Lung microvascular endothelial cell (primary cell): ENCODE data around the gene TCF7L2. TPM values are rescaled to one million over a fixed set of nuclear protein-coding genes. Genes with fewer than 3 reads are reported as not detected.
"Not testable (repeated sequence)": the region's sequence is repeated elsewhere in the genome, so short reads cannot be mapped to it uniquely, and the experiment has no call there.

Experiments used
- DNase-seq, 2 donors: peaks; one replicate each; pipeline versions ENCODE4 v3.0.0 to v3.0.0-alpha.2; 2010; ENCODE audit warnings: low read depth in 2 of 2
- total RNA-seq: library from RNA; depleted of rRNA; stranded (reverse); fragments of >200 nt; gene quantifications from 2 replicates; pipeline ENCODE4 v1.2.1, GENCODE V29; 2014

Gene TCF7L2
- total RNA-seq, 1 donor from 2014 or later, result 1.8 TPM

GRCh38 chr10:113063043-113063967 lies 113.3 kb downstream of the TCF7L2 start:
- DNase-seq, result no peak

DNA sequence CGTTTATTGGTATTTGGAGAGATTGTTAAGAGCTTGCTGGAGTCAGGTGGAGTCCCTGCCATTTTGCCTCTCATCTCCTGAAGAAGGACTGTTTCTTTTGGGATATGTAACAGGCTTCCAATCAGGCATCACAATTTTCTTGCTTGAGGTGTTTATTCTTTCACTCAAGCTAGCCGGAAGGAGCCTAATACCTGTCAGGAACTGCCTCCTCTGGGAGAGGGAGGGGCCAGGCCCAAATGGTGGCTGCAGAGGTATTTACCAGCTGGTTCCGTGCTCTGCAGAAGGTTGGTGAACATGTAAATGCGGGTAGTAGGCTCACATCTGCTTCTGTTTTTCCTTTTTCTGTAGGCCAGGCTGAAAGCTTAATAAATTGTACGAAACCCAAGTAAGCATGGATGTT lies 114.0 kb downstream of the TCF7L2 start:
- no peak for DNase-seq

DNA sequence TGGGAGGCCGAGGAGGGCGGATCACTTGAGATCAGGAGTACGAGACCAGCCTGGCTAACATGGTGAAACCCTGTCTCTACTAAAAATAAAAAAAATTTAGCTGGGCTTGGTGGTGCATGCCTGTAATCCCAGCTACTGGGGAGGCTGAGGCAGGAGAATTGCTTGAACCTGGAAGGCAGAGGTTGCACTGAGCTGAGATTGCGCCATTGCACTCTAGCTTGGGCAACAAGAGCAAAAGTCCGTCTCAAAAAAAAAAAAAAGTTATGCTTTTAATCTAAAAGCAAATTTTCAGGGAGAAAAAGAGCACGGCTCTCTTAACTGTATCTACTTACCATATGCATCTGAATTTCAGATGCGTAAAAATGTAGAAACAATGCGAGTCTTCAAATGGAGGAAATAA lies 116.1 kb downstream of the TCF7L2 start:
- DNase-seq, result not testable (repeated sequence)

GRCh38 chr10:113066561-113067312 lies 116.7 kb downstream of the TCF7L2 start:
- DNase-seq, result no peak

GRCh38 chr10:113067501-113067900 lies 117.5 kb downstream of the TCF7L2 start:
- DNase-seq, result no peak

DNA sequence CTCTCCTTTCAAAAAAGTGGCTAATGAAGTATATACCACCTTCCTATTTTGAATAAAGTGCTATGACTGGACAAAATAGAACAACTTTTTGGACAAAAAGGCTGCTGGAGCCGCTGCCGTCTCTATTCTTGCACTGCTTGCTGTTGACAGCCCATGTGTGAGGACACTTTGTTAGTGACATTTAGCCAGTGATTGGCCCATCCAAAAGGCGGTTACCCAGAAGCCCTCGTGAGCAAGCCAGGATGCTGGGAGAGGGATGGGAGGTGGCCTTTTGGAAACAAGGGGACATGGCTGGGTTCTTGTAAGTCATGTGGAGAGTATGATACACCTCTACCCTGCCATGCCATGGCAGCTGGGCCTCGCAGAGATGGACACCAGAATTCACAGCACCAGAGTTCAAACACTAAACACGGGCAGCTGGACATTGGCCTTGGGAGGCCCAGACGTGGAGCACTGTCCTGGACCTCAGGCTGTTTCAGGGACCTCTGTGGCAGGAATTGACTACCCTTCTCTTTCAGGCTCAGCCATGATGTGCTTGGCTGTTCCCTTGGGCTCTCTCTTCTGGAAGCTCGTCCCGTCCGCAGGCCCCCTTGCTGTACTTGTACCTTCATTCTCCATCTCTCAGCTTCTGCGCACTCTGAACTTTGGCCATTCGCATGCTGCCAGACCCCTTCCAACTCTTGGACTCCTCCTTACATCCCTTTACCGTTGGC lies 118.3 kb downstream of the TCF7L2 start:
- no peak for DNase-seq

DNA sequence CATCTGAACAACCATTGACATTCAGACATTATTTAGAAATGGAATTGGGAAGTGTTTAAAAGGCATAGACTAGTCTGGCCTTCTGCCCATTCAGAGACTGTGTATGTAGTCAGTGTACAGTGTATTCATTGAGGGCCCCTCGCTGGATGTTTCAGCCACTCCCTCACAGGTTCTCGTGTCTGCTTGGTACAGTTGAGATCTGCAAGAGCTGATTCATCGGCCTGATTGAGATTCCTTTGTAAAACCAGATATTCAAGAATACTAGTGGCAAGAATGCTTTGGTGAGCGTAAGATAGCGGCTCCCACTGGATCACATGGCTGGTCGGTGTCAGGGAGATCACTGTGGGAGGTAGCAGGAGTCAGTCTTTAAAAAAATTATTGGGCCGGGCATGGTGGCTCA lies 119.5 kb downstream of the TCF7L2 start:
- DNase-seq, result no peak

GRCh38 chr10:113071446-113071845 lies 121.4 kb downstream of the TCF7L2 start:
- DNase-seq, result peak; percentile 72 to 93

DNA sequence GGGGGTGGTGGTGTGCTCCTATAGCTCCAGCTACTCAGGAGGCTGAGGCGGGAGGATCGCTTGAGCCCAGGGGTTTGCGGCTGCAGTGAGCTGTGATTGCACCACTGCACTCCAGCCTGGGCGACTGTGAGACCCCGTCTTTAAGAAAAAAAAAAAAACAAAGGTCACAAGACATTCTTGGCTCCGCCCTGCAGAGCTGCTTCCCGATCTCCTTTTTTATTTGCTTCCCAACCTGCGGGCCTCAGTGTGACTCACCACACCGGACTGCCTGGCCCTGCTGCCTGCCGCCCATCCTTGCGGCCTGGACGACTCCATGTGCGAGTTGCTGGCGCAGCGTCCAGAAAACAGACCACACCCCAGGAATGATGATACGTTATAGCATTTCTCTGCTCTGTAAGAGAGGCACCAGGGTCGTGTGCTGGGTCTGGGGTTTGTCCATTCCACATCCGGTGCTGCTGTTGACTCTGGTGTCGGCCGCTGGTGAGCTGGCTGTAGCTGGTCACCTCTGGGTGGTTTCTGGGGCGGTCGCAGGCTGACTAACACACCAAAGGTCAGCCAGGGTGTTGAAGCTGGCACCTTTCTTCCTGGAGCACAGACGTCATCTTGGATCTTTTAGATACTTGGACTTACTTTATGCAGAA lies 123.6 kb downstream of the TCF7L2 start:
- DNase-seq, result peak; percentile 80 to 95

DNA sequence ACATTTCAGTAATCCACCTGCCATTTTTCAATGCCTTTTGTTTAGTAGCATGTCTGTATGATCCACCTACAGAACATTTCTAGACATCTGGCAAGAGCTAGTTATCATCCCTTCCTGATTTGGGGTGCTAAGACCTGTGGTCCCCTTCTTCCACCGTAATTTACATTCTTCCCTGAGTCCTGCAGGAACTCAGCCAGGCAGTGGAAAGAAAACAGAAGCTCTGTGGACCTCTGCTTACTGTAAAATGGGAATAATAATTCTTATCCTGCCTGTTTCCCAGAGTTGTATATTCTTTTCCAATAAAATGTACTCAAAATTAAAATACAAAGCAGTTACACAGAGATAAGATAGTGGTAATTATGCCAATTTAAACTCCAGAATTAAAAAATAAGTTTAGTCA lies 126.9 kb downstream of the TCF7L2 start:
- no peak for DNase-seq

DNA sequence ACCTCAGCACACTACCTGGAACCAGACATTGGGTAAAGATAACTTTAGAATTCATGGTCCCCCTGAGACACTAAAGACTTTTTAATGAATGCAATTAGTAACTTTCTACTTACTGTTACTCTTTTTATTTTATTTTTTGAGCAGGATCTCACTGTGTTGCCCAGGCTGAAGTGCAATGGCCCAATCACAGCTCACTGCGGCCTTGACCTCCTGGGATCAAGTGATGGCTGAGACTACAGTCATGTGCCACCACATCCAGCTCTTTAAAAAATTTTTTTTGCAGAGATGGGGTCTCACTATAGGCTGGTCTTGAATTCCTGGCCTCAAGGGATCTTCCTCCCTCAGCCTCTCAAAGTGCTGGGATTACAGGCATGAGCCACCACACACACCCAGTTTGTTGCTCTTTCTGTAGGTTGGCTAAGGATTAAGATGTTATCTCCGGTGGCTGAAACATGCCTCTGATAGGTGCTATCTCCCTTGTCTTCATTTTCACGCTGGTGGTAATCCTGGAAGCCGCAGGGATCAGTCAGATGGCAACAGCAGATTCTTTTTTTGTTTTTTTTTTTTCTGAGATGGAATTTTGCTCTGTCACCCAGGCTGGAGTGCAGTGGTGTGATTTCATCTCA lies 128.3 kb downstream of the TCF7L2 start:
- no peak for DNase-seq

- no peak for DNase-seq
Observed at GRCh38 chr10:113080061-113080924, 130.2 kb downstream of the TCF7L2 start.

- DNase-seq, result peak in 1 of 2 donors; percentile 44
Observed at GRCh38 chr10:113080925-113081229, 130.8 kb downstream of the TCF7L2 start.

DNA sequence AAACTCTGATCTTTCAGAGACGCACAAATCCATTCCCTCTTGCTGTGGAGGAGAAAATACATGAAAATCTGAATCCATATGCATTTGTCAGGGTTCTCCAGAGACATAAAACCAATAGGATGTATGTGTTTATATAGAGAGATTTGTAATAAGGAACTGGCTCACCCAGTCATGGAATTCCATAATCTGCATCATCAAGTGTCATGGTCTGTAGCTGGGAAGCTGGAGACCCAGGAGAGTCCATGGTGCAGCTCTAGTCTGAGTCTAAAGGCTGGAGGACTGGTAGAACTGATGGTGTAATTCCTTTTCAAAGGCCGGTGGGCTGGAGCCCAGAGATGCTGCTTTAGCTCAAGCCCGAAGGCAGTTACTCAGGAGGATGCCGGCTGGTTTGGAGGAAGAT lies 134.0 kb downstream of the TCF7L2 start:
- peak in 1 of 2 donors; percentile 51 for DNase-seq

GRCh38 chr10:113085776-113086175 lies 135.7 kb downstream of the TCF7L2 start:
- DNase-seq, result no peak

DNA sequence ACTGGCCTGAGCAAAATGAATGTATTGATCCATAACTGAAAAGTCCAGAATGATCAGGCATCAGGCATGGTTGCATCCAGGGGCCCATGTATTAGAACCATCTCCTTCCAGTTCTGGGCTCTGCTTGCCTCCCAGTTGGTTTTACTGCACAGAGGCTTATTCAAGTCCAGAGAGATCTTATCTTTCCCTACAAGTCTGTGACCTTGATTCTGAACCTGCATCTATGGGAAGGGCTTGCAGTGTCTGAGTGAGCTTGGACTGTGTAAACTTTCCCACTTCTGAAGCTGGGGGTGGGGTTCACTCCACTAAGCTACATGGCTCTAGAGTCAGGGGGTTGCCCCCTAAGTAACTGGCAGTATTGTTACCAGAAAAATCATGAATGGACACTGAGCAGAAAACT lies 136.2 kb downstream of the TCF7L2 start:
- DNase-seq, result peak in 1 of 2 donors; percentile 63

GRCh38 chr10:113087165-113088029 lies 137.3 kb downstream of the TCF7L2 start:
- peak; percentile 77 to 100 for DNase-seq

- no peak for DNase-seq
Observed at GRCh38 chr10:113088194-113088593, 138.1 kb downstream of the TCF7L2 start.

- no peak for DNase-seq
Observed at GRCh38 chr10:113089551-113089950, 139.5 kb downstream of the TCF7L2 start.
